NCI-H1092 (cell line): ENCODE results near the gene GID4.

Experiments
- DNase-seq: peaks from one replicate; lab custom pipeline; 2025; lab: John Stamatoyannopoulos, UW

The GID4 gene

DNA sequence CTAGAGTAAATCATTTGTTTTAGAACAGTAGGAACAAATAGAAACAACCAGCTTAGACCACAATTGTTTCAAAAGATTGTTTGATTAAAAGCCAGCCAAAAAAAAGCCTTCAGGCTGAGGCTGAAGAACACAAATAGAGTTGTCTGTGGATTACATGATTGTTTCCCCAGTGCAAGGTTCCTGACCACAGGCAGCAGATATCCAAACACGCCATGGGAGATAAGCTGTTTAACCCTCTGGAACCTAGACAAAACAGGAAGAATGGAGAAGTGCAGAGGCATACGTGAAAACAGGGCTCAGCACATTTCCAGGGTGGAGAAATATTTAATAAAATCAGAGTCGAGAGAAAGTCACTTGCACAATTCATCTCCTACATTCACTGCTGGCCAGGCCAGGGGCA, 21.2 kb upstream of the GID4 start:
- DNase-seq, result no peak

DNA sequence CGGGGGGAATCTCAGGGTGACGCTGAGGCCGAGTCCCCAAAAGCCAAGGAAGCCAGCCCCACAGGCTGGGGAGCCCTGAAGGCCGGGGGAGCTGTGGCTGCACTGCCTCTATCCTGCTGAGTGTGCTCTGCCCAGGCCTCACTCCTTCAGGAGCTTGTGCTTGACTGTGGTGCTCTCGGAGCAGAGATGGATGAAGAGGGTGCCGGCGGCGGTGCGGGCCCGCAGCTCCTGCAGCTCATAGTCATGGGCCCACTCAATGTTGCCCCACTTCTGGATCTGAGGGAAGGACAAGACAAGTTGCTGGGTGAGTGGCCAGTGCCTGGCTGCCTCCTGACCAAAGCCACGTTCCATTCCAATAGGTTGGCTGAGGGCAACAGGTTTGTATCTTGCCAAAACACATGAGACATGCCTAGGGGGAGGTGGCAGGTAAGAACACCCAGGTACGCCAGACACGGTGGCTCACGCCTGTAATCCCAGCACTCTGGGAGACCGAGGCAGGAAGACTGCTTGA, 20.7 kb upstream of the GID4 start:
- DNase-seq, result no peak

DNA sequence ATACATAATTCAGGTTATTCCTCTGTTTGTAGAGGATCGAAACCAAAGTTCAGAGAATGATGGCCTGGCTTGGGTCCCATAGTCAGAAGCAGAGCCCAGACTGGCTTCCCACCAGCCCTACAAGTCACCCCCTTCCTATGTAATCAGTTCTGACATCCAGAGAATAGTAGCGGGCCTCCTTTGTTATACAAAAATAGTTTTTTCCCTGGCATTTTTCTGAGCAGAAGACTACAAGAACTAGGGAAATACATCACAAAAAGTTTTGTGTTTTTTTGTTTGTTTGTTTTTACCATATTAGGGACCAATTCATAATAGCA, 19.4 kb upstream of the GID4 start:
- DNase-seq, result no peak

DNA sequence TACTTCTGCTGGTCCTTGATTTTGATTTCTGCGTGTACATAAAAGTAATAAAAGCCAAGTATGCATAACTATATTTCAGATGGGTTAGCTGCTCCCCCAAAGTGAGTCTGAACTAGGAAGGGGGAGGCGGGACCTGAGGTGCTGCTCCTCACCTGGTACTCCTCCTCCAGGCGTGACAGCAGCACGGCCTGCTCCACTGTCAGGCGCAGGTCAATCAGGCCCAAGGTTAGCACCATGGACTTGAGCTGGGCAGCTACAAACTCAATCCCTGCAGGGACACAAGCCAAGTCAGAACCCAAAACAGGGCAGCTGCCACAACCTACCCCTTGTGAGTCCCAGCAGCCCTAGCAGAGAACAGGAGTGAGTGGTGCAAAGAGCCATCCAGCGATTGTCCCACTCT, 18.2 kb upstream of the GID4 start:
- no peak for DNase-seq

DNA sequence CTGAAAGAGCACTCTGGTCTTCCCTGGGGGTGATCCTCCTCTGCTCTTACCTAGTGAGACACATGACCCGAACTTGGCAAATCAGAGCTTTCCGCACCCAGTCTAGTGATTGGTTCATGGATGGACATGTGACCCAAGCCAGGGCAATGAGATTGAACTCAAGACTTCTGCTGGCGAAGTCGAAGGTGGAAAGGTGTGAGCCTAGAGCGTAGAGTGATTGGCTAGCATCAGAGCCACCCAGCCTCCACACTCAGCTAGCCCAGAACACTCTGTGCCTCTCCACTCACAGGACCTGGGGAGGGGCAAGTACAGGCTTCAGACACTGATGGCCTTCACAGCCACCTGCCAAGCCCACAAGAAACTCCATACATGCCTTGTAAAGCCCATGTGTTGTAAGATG, 17.8 kb upstream of the GID4 start:
- no peak for DNase-seq

DNA sequence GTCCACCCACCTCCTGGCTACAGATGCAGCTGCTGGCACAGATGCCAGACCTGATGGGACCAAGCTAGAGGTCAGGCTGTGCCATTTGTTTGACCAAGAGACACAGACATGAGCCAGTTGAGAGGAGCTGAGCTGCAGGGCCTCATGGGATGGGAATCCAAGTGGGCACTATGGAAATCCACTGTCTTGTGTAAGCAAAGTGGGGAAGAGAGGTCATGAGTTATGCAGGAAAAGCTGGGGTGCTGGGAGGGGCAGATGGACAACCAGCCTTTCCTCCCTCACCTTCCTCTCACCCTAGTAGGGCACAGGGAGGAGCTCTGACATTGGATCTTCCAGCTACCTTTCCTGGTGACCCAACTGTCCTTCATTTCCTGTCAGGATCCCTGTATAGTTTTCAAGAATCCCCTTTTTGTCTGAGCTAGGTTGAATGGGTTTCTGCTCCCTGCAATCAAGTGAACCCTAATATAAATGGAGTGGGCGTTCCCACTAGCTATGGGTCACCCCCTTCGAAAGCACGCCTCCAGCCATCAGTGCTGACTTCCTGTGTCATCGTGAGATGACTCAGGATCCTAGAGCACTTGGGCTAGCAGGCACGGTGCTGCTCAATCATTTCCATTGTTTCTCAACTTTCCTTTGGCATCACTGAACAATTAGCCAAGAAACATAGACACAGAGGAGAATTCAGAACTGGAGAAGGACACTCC, 13.8 kb upstream of the GID4 start:
- no peak for DNase-seq

DNA sequence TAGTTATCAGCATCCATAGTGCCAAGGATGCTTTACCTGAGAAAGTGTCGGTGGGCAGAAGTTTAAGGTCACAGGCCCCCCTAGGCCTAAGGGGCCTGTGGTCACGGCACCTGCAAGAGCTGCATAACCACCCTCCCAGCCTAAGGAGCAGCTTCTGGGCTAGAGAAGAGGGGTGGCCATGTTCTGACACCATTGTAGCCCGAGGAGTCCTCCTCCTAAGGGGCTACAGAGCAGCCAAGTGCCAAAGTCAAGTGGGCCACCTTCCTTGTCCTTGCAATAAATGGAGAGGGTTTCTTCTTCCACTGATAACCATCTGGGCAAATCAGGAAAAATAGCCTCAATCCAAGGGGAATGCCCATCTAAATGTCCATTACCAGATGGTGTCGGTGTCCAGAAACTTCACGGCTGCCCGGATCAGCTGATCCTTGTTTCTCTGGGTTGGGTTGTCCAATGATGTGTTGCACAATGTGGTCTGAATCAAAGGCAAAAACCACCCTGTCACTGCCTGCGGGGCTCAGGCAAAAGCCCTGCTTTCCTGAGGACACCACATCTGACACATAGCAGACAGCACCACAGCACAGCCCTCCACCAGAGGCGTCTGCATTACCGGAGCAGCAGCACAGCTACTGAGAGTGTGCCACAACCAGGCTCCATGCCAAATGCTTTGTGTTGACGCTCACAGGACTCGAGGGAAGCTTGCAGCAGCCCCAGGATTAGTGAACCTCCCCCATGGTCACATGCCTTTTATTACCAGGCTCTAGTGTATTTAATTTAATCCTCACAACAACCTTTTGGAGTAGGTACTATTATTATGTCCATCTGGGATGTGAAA, 13.0 kb upstream of the GID4 start:
- peak; percentile 40 for DNase-seq

DNA sequence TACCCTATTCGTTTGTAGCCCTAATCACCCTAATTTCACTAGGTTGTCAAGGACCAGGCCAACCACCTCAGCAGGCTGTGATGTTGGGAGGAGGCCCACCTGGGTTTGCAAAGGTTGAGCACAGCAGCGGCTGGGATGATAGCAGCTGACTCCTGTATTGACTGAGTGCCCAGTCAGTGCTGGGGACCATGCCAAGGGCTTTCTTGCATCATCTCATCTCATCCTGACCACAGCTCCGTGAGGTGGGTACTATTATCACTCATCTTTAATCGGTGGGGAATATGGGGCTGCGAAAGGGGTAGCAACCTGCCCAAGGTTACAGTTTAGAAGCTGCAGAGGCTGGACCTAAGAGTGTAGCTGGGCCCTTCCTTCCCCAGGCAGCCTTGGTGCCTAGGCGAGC, 11.9 kb upstream of the GID4 start:
- DNase-seq, result no peak

DNA sequence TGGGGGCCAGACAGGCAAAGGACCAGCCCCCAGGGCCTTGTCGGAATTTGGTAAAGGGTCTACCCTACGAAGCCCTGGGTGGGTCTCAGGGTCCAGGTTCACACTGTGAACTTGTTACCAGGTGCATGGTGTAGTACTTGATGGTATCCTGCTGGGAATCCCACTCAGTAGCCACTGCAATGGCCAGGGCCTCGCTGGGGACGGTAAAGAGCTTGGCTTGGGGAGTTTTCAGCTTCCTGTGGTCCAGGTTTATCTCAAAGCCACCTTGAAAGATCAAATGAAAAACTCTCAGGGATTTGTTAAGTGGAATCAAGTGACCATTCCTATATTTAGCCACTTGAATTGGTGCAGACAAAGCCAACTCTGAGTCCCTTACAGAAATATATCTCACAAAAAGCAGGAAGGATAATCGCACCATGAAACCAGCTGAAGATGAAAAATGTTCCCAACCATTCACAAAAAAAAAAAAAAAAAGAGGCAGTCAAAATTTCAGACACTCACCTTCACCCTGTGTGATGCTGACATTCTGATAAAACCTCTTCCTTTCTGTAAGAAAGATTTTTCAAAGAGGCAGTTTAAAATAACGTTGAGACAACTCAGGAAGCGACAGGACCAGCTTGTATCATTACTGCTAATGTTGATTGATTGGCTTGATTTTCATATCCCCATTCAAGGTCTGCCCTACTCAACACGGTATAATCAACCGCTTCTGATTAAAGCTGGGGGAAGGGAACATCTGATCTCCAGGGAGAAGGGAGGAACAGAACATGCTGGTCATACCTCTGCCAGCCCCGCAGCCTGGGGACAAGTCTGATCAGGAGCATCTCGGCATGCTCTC, 10.9 kb upstream of the GID4 start:
- peak; percentile 49 for DNase-seq

DNA sequence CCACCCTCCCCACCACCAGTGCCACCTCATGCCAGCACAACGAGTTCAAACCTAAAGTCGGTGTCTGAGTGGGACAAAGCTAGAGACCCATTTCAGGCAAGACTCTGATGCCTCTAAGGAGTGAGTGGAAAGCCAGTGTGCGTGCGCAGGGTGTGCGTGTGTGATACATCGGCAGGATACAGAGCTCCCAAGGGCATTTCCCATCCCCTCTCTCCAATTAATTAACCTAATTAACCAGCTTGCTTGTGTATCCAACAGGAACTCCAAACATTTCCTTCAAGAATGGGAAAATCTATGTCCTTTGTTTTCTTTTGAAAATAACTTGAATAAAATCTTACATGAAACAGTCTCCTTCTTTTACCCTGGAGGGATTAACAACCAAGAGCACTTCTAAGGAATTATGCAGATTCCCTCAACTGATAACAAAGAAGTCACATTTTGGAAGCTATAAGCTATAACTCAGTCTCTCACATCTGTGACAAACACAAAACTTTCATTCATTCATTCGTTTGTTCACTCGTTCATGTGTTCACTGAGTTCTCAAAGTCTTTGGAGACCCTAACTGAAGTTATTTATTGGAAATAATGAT, 10.2 kb upstream of the GID4 start:
- no peak for DNase-seq

DNA sequence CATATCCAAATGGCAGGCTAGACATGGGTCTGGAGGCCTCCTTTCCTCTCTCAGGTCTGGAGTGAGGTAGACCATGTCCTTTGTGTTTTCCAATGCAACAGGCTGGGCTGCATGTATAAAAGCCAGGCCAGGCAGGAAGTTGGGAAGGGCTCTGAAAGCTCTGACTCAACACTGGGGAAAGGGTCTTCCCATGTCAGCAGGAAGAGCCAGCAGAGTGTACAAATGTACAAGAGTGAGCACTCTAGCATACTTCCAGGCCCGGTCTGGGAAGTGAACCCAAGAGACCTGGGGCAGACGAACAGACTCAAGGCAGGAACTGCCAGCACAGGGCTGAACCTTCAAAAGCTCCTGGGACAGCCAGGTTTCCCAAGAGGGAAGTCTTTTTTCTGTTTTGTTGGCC, 7.3 kb upstream of the GID4 start:
- no peak for DNase-seq

DNA sequence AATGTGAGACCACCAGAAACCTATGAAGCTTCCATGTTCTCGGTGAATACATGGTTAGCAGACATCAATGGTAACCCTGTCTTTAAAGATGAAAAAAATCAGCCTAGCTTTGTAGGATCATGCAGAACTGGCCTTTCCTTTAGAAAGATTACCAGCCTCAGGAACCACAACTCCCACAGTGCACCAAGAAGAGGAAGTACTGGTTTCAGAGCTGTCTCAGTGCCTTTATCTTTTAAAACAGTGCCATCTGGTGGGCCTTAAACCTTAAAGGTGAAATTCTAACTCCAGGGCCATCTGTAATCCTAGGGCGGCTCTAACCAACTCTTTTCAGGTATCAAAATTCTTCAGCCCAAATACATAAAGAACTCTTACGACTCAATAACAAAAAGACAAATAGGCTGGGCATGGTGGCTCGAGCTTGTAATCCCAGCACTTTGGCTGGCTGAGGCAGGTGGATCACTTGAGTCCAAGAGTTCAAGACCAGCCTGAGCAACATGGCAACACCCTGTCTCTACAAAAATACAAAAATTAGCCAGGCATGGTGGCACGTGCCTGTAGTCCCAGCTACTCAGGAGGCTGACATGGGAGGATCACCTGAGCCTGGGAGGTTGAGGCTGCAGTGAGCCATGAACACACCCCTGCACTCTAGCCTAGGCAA, 5.6 kb upstream of the GID4 start:
- peak; percentile 84 for DNase-seq

DNA sequence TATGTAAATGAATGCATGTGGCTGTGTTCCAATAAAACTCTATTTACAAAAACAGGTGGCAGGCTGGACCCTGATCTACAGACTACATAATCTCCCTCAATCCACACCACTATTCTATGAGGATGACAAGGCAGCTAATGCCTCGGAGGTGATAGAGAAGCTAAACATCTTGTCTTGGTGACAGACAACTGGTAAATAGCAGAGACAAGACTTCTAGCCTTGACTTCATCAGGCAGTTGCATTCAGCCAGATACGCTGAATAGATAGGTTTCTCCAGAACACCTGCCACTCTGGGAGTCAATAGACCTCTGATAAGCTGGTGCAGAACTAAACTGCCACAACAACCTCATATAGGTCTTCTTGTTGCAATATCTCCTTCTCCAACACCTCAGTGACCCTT, 3.5 kb upstream of the GID4 start:
- DNase-seq, result no peak

DNA sequence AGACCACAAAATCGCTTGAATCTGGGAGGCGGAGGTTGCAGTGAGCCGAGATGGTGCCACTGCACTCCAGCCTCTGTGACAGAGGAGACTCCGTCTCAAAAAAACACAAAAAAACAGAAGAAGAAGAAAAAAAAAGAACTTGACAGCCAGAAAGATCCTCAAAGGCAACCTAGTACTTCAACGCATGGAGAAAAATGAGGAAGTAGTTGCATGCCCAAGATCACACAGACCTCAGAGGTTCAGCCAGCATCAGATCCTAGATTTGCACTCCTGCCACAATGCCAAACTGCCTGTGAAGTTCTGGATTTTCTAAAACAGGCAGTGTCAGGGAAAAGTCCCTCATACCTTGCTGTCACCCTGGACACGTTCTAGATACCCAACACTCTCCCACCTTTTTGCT, 1.7 kb upstream of the GID4 start:
- no peak for DNase-seq

DNA sequence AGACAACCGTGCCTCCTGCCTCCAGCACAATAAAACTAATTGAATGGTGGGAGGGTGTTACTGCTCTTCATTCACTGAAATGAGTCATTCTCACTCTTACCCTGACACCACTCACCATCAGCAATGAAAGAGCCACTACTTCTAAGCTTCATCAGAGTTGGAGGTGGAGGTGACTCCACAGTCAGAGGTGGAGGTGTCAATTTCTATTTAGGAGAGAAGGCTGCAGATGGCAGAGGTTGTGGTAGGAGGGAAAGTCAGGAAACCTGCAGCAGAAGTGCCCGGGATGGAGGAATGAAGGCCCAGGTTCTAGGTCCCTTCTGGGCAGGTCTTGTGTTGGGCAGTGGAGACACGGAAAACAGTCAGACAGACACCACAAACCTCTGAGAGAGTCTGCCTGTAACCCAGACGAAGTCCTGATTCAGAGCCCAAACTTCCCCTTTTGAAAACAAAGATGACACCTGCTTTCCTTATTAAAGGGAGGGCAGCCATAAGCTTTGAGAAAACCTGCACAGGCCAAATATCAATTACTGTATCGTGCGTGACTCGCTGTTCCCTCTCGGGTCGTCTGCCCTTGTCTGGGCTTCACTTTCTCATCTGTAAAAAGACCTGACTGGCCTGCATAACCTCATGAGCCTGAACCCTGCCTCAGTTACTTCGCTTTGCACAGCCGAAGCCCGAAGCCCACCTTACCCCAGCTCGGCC, 908 bp upstream of the GID4 start:
- DNase-seq, result no peak

DNA sequence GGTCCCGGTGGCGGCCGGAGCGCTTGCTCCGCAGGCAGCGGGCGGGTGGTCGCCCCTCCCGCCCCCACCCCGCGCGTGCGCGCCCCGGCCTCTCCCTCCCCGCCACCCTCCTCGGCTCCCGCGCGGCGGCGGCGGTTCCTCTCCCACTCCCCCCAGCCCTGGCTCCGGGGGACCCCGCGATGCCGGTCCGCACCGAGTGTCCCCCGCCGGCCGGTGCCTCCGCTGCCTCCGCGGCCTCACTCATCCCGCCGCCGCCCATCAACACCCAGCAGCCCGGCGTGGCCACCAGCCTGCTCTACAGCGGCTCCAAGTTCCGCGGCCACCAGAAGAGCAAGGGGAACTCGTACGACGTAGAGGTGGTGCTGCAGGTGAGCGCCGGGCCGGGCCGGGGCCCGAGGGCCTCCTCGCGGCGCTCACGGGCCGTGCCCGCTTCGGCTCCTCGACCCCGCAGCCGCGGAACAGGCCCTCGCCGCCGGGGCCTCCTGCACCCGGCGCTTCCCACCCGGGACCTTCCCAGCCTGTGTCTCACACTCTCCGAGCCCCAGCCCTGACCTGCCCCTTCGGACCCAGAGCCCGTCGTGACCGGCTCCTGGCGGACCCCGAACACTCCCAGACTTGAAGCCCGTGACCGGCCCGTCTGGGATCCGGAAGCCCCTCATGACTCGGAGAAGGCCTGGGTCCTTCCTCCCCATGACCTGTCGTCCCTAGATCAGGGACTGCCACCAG, 490 bp downstream of the GID4 start:
- no peak for DNase-seq

DNA sequence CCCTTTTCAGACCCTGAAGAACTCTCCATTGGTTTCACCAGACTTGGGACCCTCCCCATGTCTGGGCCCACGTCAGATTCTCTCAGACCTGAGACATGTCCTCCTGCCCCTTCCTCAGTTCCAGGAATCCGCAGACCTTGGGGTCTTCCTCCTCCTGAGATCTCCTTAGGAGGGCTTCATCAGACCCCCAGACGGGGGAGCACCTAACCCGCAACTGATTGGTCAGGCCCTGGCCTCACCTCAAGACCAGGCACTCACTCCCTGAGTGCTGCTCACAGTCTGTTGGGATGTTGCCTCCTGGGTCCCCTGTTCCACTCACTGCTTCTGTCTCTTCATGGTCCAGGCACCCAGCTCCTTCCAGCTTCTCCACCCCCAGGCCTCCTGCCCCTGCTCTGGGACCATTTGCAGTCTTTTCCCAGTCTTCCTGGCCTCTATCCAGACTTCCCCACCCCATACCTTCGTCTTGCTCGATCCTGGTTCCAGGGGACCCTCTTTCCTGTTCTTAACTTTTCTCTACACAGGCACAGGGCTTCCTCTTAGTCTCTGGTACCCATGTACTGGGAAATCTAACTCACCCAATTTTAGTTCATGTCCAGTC, 1.2 kb downstream of the GID4 start:
- no peak for DNase-seq

DNA sequence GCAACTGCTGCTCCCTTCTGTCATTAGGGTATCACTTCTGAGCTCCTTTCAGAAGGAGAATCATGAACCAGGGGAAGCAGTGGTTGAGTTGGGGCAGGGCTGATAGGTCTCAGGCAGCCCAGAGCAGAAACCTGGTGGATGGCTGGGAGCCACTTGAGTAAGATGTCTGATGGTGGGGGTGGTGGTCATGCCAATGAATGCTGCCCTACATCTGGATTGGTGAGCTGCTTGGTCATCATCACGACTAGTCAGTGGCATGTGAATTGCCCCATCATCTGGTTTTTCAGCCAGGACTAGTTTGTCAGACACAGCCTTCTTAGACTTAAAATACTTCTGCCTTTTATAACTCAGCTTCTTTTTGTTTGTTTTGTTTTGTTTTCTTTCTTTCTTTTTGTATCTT, 2.6 kb downstream of the GID4 start:
- DNase-seq, result no peak

DNA sequence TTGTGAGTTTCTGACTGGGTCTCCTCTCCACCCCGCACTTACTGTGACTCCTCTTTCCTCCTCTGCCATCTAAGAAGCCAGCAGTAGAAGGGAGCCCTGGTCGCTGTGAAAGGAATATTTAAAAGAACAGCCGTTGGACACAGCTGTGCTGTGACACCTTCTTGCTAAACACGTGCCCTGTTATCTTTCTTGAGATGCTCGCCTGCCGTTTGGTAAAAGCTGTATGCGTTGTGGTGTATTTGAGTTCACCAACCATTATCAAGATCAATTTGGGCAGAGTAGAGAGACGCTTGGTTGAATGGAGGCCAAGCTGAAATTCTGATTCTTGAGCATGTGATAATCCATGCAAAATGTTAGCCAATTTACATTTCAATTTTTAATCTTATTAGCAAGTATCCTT, 3.8 kb downstream of the GID4 start:
- DNase-seq, result no peak

DNA sequence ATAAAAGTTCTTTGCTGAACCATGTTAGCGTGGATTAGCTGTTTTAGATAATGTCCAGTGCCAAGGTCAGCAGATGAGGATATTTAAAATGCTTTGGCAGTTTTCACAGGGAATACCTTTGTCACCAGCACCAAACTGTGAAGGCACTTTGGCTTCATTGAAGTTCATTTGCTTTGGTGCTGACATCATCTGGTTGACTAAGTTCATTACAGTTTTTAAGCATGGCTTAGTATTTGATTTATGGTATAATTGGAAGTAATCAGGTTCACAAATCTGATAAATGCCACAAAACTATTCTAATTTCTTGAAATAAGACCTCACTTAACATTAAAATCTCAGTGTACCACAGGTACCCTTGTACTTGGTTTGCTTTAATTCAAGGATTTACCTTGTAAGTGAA, 4.3 kb downstream of the GID4 start:
- DNase-seq, result no peak
